HG03432 (cell line): ENCODE measurements around the gene PRODH2.
"Not testable (repeated sequence)": the region's sequence is repeated elsewhere in the genome, so short reads cannot be mapped to it uniquely, and the experiment has no call there.

Source experiments
- ATAC-seq: cut with Tn5 transposase; IDR thresholded peaks from one replicate; pipeline ENCODE4 v1.9.1; 2021; ENCODE audit warnings: mild to moderate bottlenecking, moderate library complexity; ENCODE audit not compliant: unreplicated experiment

Gene PRODH2

DNA sequence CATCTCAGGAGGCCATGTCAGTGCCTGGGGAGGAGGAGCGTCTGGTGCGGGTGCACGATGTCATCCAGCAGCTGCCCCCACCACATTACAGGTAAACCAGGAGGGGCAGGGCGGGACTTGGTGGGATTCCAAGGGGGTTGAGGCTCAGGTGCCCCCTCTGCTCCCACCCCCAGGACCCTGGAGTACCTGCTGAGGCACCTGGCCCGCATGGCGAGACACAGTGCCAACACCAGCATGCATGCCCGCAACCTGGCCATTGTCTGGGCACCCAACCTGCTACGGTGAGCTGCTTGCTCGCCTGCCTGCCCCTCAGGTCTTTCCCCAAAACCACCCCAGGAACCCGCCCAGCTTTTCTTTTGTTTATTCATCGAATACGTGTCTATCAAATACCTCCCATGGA lies 30.1 kb downstream of the PRODH2 start:
- ATAC-seq = no peak

- ATAC-seq = no peak
These were observed 31.0 kb downstream of the PRODH2 start for GRCh38 chr19:35781650-35782049.

GRCh38 chr19:35780717-35781116 lies 31.9 kb downstream of the PRODH2 start:
- ATAC-seq = no peak

DNA sequence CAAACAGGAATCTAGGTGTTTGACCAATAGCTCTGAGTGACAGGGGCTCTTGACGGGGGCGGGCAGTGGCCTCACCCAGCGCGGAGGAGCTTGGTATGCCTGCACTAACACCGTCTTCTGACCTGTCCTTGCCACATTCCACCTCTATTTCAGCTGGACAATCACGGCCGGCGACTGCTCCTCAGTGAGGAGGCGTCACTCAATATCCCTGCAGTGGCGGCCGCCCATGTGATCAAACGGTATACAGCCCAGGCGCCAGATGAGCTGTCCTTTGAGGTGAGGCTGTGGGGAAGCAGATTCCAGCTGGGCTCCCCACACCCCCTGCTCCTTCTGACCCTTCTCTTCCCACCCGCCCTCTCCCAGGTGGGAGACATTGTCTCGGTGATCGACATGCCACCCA lies 32.6 kb downstream of the PRODH2 start:
- no peak for ATAC-seq

- ATAC-seq = no peak
These were observed 33.6 kb downstream of the PRODH2 start for GRCh38 chr19:35779033-35779432.

GRCh38 chr19:35777961-35778360 lies 34.7 kb downstream of the PRODH2 start:
- ATAC-seq = no peak

DNA sequence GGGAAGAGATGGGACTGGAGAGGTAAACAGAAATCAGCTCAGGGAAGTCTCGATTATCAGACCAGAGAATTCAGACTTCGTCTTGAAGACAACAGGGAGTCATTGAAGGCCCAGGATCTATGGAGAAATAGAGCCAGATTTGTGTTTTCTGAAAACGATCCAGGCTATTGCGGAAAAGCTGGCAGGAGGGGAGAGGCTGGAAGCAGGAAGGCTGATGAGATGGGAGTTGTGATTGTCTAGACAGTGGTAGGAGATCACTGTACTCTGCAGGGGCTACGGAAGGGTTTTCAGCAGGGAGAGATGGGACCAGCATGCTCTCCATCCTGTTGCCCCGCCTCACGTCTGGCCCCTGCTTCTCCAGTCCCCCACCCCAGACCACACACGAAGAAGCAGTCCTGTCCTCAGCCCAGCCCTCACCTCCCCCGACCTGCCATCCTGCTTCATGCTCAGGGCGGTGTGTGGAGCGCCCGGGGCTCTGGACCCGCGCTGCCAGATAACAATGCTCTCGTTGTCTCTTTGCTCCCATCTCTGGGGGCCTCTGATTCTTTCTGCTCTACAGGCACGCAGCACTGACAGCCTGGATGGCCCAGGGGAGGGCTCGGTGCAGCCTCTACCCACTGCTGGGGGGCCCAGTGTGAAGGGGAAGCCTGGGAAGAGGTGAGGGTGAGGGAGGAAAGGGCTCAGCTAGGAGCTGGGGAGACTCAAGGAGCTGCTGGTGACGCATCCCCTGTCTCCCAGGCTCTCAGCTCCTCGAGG lies 35.4 kb downstream of the PRODH2 start:
- ATAC-seq = no peak

DNA sequence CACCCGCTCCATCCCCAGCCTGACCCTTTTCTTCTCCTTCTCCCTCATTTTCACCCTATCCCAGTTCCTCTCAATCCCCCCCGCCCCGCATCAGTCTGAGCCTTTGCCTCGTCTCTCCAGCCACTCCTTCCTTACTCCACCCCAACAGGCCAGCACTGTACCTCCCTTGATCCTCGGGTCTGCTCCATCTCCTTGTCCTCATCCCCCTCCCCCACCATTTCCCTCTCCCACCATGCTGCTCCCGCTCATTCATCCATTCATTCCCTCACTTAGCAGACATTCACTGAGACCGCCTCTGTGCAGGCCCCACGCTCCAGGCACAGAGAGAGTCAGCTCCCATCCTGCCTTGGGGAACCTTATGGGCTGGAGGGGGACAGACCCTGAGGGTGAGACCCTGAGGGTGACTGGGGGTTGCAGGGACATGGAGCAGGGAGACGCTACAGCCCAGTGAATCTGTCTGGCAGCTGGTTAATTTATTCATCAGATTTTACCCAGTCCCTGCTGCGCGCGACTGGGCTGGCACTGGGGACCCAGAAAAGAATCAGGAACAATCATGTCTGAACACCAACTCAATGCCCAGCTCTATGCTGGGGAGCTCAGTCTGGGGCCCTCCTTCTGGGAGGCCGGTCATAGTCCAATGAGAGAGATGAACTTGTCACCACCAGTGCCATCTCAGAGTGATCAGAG lies 36.4 kb downstream of the PRODH2 start:
- no peak for ATAC-seq

GRCh38 chr19:35775298-35776101 lies 37.1 kb downstream of the PRODH2 start, which contains the start of gene ARHGAP33:
Gene ARHGAP33, plus strand, starts transcription at chr19:35775564. Its CDS starts 95 bp downstream, at chr19:35775659.
- ATAC-seq = peak; percentile 92

GRCh38 chr19:35775046-35775297 lies 37.7 kb downstream of the PRODH2 start:
- no peak for ATAC-seq

DNA sequence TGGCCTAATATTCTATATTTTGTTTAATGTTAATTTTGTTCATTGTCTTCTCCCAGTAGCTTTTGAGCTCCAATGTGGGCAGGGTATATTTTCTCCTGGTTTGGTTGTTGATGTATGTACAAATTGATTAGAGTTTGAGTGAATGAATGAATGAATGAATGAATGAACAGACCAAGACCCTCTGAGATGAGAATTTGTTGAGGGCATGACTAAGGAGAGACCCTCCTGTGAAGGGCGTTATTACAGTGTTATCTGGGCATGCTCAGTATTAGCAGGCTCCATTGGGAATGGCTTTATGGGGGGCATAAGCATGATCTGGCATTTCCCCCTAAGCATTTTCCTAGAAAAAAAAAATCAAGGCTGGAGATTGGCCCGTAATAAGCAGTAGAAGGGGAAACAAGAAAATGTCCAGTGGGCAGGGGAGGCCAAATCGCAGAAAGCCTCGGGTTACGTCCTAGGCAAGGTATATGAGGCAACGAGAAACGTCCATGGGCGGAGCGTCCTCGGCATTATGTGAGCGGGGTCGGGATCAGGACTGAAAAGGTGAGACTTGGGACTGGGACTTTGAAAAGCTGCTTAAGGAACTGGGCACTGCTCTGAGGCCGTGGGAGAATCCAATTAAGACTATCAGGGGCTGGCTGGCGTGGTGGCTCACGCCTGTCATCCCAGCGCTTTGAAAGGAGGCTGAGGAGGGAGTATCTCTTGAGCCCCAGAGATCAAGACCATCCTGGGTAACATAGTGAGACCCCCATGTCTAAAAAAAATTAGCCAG lies 38.2 kb downstream of the PRODH2 start:
- no peak for ATAC-seq

GRCh38 chr19:35773020-35773806 lies 39.4 kb downstream of the PRODH2 start:
- no peak for ATAC-seq

DNA sequence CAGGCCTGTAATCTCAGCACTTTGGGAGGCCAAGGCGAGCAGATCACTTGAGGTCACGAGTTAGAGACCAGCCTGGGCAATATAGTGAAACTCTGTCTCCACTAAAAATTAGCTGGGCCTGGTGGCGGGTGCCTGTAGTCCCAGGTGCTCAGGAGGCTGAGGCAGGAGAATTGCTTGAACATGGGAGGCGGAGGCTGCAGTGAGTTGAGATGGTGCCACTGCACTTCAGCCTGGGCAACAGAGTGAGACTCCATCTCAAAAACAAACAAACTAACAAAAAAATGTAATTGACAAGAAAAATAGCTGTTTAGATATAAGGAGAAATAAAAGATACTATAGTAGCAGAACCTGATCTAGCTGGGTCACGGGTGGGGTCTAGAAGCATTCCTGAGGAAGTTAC lies 40.3 kb downstream of the PRODH2 start:
- not testable (repeated sequence) for ATAC-seq

GRCh38 chr19:35768082-35768421 lies 44.6 kb downstream of the PRODH2 start:
- ATAC-seq = no peak

DNA sequence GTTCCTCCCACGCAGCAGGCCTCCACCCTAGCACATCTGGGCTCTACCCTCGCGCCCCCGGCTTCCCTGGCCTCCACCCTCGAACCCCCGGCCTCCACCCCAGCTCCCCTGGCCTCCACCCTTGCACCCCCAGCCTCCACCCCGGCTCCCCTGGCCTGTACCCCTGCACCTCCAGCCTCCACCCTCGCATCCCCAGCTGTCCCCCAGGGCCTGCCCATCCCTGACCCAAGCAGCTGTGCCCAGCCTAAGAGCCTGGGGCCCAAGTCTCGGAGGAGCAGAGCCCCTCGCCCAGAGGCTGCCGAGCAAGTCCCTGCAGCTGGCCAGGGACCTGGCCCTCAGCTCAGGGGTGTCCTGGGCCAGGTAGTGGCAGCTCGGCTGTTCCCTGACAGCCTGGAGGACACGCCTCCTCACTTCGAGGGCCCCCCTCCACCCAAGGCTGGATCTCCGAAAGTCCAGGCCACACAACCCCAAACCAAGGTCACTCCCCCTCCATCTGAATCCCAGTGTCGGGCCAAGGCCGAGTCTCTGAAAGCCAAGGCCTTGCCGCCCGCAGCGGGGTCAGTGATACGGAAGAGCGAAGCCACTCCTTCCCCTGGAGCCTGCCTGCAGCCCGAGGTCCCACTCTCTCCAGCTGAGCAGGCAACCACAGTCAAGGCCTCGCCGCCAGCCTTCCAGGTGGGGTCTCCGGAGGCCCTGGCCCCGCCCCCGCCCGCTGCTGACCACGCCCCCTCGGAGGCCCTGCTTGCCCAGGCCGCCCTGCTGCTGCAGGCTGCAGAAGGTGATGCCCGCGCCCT lies 45.2 kb downstream of the PRODH2 start:
- no peak for ATAC-seq

DNA sequence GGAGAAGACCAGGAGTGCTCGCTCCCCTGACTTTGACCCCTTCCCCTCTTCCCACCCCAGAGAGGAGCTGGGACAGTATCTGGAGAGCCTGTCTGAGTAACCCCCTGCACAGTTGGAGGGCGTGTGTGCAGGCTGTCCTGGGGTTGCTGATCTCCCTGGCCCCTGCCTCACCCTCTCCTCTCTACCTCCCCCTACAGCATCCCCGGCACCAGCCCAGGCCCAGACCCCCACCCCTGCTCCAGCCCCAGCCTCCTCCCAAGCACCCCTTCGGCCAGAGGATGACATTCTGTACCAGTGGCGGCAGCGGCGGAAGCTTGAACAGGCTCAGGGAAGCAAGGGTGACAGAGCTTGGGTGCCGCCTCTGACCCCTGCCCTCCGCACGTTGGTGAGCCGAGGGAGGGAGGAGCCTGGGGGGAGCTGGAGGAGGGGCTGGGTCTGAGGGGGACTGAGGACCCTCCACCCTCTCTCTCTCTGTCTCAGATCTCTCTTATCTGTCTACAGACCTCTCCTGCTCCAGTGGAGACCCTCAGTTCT lies 46.0 kb downstream of the PRODH2 start:
- ATAC-seq = no peak

DNA sequence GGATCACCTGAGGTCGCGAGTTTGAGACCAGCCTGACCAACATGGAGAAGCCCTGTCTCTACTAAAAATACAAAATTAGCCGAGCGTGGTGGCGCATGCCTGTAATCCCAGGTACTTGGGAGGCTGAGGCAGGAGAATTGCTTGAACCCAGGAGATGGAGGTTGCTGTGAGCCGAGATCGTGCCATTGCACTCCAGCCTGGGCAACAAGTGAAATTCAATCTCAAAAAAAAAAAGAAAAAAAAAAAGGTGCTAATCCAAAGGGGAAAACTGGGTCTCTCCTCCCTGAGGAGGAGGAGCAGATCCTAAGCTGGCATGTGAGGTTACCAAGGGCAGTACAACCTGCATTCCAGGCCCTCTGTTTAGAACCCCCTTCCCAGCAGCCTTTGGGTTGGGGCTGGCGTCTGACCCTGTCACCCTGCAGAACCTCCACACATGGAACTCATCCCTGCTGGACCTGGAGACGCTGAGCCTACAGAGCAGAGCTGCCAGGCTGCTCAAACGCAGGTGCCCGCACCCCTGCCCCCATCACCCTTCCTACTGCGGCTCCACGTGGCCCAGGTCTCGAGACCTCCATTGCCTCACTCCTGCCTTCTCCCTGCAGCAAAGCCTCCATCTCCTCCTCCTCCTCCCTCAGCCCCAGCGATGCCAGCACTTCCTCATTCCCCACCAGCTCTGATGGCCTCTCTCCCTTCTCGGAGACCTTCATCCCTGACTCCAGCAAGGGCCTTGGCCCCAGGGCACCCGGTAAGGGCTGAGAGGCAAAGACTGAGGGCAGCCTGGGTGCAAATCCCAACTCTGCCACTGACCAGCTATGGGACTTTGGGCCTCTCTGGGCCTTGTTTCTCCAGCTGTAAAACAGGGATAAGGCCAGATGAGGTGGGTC lies 48.0 kb downstream of the PRODH2 start:
- no peak for ATAC-seq

- no peak for ATAC-seq
These were observed 51.8 kb downstream of the PRODH2 start for GRCh38 chr19:35760711-35761349.
